GM19395 (cell line): ENCODE results near the gene MS4A8.
A peak's percentile ranks its signal among the peaks of the same experiment; 100 is the strongest.

ENCODE experiments used
- ATAC-seq: cut with Tn5 transposase; IDR thresholded peaks from one replicate; pipeline ENCODE4 v1.9.1; 2021; ENCODE audit warnings: mild to moderate bottlenecking, moderate library complexity; ENCODE audit not compliant: unreplicated experiment

Gene MS4A8

DNA sequence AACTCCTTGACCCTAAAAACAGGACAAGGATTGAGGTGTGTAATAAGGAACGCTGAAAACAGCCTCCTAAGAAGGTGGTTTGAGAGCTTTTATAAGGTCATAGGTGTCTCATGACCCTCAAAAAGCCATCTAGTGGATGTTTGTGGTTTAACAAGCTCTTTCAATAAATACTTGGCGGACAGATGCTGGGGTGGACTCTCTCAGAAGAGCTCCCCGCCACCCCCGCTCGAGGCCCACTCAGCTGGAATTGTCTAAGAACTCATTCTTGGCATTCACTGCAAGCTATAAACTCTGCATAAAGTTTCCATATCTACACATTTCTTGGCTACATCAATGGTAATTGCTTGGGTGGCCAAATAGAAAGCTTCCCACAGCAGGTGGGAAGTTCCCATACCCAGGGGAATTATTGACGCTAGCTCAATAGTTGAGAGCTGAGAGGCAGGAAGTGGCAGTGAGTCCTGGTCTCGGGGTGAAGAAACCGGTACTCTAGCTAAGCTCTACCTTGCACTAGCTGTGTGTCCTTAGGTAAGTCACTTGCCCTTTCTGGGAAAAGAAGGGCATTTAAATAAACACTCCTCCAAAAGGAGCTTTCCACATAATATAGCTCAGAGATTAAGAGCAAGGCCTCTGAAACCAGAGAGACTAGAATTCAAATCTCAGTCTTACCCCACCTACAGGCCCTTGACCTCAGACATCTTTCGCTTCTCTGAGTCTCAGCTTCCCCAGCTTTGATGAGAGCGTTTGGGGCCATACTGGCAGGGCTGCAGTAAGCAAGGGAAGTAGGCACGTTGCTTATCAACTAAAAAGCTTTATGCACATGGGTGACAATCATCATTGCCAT lies 63.7 kb downstream of the MS4A8 start:
- peak; percentile 66 for ATAC-seq

DNA sequence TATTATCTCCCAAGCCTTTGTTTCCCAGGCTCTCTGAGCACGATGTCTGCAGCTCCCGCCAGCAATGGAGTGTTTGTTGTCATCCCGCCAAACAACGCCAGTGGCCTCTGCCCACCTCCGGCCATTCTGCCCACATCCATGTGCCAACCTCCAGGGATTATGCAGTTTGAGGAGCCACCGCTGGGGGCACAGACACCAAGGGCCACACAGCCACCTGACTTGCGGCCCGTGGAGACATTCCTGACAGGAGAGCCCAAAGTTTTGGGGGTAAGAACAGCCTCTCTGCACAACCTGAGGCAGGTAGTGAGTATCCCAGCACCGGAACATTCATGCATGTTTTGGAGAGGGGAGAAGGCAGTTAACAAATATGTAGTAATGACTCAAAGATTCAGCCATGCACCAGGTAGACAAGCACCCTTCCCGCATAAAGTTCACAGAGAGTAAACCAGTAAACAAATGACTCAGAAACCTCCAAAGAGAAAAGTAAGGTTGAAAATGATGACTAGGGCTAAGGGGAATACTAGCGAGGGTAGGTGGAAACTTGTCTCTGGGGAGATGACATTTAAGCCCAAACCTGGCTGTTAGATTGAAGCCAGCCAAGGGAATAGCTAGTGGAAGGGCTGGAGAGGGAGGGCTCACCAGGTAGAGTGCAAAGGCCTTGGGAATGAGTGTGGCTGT lies 64.4 kb downstream of the MS4A8 start:
- ATAC-seq: no peak

DNA sequence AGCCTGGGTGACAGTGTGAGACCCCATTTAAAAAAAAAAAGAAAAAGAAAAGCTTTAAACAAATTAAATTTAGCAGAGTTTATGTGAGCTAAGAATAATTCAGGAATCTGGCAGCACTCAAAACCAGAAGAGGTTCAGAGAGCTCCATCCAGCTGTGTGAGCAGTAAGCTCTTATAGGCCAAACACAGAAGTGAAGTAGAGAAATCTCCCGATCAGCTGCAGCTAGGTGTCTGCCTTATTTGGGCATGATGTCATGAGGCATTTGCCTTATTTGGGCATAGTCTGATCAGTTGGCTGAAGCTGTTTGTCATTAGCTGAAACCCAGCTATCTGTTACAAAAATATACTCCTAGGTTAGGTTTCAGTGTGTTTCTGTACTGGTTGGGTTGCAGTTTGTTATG lies 65.5 kb downstream of the MS4A8 start:
- peak; percentile 43 for ATAC-seq

DNA sequence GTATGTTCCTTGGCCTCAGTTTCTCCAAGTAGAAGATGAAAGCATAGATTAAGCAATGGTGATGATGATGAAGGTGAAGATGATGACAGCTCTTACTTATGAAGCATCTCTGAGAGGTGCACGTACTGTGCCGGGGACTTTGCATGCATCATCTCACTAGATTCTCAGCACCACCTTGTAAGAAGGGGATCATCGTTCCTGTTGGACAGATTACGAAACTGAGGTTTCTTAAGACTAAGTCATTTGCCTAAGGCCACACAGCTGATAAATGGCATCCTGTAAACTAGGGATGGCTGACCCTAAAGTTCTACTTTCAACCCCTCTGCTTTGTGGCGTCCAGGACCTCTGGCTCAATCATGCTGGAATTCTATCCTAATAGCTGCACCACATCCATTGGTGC lies 65.9 kb downstream of the MS4A8 start:
- ATAC-seq: no peak
